Stimulated activated effector memory CD8-positive, alpha-beta T cell treated with anti-CD3 and anti-CD28 coated beads, Interleukin-12 subunit alpha, Interleukin-12 subunit beta, amount 100 ng/mL, for 72 hours (primary cell): ENCODE data around the gene P2RX6.

Experiments
- ATAC-seq: fragments of 150-1000 bp; cut with Tn5 transposase; 2 replicates; pipeline ENCODE4 v1.10.0; 2021
- DNase-seq, 2 donors: peaks; one replicate each; pipeline ENCODE4 v3.0.0; 2021 to 2022; ENCODE audit warnings: low spot score in 2 of 2
- H3K27ac Mint-ChIP-seq: one replicate; pipeline ENCODE4 v1.8.0; 2022; ENCODE audit warnings: mild to moderate bottlenecking, mixed read lengths
- H3K36me3 Mint-ChIP-seq: one replicate; pipeline ENCODE4 v1.8.0; 2022; ENCODE audit warnings: mild to moderate bottlenecking, mixed read lengths
- H3K4me1 Mint-ChIP-seq: one replicate; pipeline ENCODE4 v1.8.0; 2022; ENCODE audit warnings: mixed read lengths
- H3K4me3 Mint-ChIP-seq: one replicate; pipeline ENCODE4 v1.8.0; 2022; ENCODE audit warnings: mild to moderate bottlenecking, mixed read lengths
- H3K9me3 Mint-ChIP-seq: one replicate; pipeline ENCODE4 v1.8.0; 2022; ENCODE audit warnings: mixed read lengths

The P2RX6 gene

GRCh38 chr22:21012446-21013407 lies 2.2 kb upstream of the P2RX6 start:
- Mint-ChIP-seq H3K36me3 (no peaks in the 10 kb centered on the region), H3K4me3 (peak overlapping the region; percentile 90), H3K27ac (peak overlapping the region; percentile 90), H3K9me3 (no peaks in the 10 kb centered on the region), H3K4me1 (peaks cover 26% of the 10 kb centered on the region)
- ATAC-seq, result no peak
- no peak for DNase-seq

DNA sequence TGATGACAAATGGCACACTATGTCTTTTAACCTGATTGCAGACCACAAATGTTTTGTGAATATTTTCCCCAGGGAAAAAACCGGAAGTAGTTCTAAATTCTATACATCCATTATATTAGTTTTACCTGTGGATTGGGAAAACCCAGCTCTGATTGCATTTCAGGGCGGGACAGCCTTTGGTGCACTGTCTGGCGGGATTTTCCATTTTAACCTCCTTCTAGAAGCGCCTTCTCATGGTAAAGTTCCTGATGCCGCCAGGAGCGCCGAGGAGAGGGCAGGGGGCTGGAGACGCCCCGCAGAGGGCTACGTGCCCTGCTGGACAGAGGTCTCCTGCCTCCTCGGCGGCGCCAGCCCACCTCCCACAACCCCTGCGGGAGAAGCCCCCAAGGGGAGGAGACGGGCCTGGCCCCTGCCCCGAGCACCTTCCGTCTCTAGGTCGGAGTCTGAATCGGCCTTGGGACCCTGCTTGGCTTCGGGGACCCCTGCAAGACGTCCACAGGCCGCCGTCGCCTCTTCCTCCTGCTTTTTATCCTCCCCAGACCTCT lies 1.2 kb upstream of the P2RX6 start:
- peak overlapping the region; percentile 90 for H3K4me3 Mint-ChIP-seq
- H3K36me3 Mint-ChIP-seq, result no peaks in the 10 kb centered on the region
- H3K27ac Mint-ChIP-seq, result peak overlapping the region; percentile 90
- no peaks in the 10 kb centered on the region for H3K9me3 Mint-ChIP-seq
- peaks cover 26% of the 10 kb centered on the region for H3K4me1 Mint-ChIP-seq
- DNase-seq, result no peak
- ATAC-seq, result no peak

DNA sequence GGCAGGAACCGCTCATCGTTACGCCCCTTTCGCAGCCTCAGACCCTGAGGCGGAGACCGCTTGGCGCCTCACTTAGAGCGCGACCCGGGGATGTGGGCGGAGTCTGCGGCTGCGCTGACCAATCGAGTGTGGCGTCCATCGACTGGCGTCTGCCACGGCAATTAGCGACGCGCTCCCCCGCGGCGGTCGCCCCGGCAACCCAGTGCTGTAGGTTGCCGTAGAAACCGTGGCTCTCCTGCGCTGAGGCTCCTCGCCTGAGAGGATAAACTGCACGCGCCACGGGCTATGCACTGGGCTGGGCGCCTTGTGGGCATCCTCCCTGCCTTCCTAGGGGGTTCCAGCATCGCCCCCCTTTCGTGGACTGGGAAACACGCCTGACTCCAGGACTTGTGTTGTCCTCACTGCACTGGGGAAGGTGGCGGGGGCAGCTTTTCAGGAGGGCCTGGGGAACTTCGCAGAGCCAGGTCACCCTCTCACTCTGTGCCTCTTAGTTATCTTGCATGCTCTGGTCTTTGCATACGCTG lies 701 bp upstream of the P2RX6 start:
- DNase-seq (peak; percentile 74 to 92), ATAC-seq (peak; percentile 95)
- Mint-ChIP-seq H3K4me3 (peak overlapping the region; percentile 90), H3K9me3 (no peaks in the 10 kb centered on the region), H3K27ac (peak overlapping the region; percentile 90), H3K4me1 (peaks cover 26% of the 10 kb centered on the region), H3K36me3 (no peaks in the 10 kb centered on the region)

- Mint-ChIP-seq H3K36me3 (no peaks in the 10 kb centered on the region), H3K4me1 (peaks cover 26% of the 10 kb centered on the region), H3K27ac (peak overlapping the region; percentile 90), H3K9me3 (no peaks in the 10 kb centered on the region), H3K4me3 (peak overlapping the region; percentile 90)
- DNase-seq (no peak), ATAC-seq (no peak)
Observed at GRCh38 chr22:21015466-21016006, 571 bp downstream of the P2RX6 start.

GRCh38 chr22:21016644-21017420 lies 1.9 kb downstream of the P2RX6 start:
- H3K27ac Mint-ChIP-seq, result peak overlapping the region; percentile 78
- DNase-seq (no peak), ATAC-seq (no peak)
- no peaks in the 10 kb centered on the region for H3K9me3 Mint-ChIP-seq
- H3K36me3 Mint-ChIP-seq, result no peaks in the 10 kb centered on the region
- H3K4me1 Mint-ChIP-seq, result peaks cover 26% of the 10 kb centered on the region
- H3K4me3 Mint-ChIP-seq, result no peak overlapping the region

- Mint-ChIP-seq H3K9me3 (no peaks in the 10 kb centered on the region), H3K4me1 (peaks cover 26% of the 10 kb centered on the region), H3K36me3 (no peaks in the 10 kb centered on the region), H3K4me3 (no peak overlapping the region), H3K27ac (peak overlapping the region; percentile 78)
- ATAC-seq (no peak), DNase-seq (no peak)
Observed at GRCh38 chr22:21018314-21018713, 3.3 kb downstream of the P2RX6 start.

DNA sequence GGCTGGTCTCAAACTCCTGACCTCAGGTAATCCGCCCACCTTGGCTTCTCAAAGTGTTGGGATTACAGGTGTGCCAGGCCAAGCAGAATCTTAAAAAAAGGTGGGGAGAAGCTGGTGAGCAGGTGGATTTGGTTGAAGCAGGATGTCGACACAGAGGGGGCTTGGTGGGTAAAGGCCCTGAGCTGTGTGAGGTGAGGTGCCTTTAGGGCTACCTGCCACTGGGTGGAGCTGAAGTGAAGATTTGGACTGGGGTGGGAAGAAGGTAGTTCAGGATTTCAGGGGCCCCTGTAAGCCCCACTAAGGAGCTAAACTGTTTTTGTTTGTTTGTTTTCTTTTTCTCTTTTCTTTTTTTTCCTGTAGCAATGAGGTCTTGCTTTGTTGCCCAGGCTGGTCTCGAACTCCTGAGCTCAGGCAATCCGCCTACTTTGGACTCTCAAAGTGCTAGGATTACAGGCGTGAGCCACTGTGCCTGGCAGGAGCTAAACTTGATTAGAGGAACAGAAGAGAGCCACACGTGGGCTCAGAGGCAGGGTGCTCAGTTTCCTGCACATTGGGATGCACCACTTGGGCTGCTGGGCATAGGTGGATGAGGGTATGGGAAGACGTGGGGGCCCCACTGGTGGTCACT lies 6.0 kb downstream of the P2RX6 start:
- Mint-ChIP-seq H3K4me3 (no peak overlapping the region), H3K36me3 (no peaks in the 10 kb centered on the region), H3K9me3 (no peaks in the 10 kb centered on the region), H3K4me1 (peaks cover 19% of the 10 kb centered on the region), H3K27ac (no peak overlapping the region)
- ATAC-seq (peak; percentile 53), DNase-seq (no peak)

GRCh38 chr22:21022507-21022906 lies 7.5 kb downstream of the P2RX6 start:
- no peak overlapping the region for H3K27ac Mint-ChIP-seq
- ATAC-seq, result no peak
- H3K9me3 Mint-ChIP-seq, result no peaks in the 10 kb centered on the region

DNA sequence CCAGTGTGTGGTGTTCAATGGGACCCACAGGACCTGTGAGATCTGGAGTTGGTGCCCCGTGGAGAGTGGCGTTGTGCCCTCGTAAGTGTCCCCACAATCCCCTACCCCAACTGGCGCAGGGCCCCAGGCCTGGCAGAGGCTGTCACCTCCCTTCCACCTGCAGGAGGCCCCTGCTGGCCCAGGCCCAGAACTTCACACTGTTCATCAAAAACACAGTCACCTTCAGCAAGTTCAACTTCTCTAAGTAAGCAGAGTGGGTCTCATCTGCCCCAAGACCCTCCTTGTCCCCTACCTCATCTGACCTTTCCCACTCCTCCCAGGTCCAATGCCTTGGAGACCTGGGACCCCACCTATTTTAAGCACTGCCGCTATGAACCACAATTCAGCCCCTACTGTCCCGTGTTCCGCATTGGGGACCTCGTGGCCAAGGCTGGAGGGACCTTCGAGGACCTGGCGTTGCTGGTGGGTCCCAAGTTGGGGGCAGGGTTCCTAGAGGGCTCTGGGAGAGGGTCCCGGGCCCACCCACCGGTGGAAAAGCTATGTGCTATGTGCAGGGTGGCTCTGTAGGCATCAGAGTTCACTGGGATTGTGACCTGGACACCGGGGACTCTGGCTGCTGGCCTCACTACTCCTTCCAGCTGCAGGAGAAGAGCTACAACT lies 8.1 kb downstream of the P2RX6 start:
- ATAC-seq, result no peak
- Mint-ChIP-seq H3K4me1 (peaks cover 12% of the 10 kb centered on the region), H3K9me3 (no peaks in the 10 kb centered on the region), H3K4me3 (no peak overlapping the region), H3K27ac (no peak overlapping the region), H3K36me3 (no peaks in the 10 kb centered on the region)
- no peak for DNase-seq

More at GRCh38 chr22:21022507-21022906, 7.5 kb downstream of the P2RX6 start:
- Mint-ChIP-seq H3K4me3 (no peak overlapping the region), H3K4me1 (peaks cover 12% of the 10 kb centered on the region), H3K36me3 (no peaks in the 10 kb centered on the region)
- no peak for DNase-seq

DNA sequence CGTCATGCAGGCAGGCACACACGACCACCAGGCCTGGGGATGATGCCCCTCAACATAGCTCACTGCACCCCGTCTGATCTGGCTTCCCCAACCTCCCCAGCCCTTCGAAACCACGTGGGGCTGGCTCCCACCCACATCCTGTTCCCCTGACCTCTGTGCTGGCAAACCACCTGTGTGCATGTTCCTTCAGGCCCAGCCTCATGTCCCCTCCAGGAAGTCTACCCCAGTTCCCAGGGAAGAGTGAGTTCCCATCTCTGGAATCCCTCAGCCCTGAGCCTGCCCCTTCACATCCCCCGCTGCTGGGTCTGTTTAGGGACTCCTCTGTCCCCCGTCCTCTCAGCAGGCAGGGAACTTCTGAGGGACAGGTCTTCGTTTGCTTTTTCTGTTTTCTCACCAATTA lies 10.3 kb downstream of the P2RX6 start:
- peak; percentile 60 for ATAC-seq
- no peaks in the 10 kb centered on the region for H3K36me3 Mint-ChIP-seq
- no peaks in the 10 kb centered on the region for H3K9me3 Mint-ChIP-seq
- peaks cover 16% of the 10 kb centered on the region for H3K4me1 Mint-ChIP-seq
- H3K4me3 Mint-ChIP-seq, result peak overlapping the region; percentile 15
- H3K27ac Mint-ChIP-seq, result peak overlapping the region; percentile 81
- no peak for DNase-seq

DNA sequence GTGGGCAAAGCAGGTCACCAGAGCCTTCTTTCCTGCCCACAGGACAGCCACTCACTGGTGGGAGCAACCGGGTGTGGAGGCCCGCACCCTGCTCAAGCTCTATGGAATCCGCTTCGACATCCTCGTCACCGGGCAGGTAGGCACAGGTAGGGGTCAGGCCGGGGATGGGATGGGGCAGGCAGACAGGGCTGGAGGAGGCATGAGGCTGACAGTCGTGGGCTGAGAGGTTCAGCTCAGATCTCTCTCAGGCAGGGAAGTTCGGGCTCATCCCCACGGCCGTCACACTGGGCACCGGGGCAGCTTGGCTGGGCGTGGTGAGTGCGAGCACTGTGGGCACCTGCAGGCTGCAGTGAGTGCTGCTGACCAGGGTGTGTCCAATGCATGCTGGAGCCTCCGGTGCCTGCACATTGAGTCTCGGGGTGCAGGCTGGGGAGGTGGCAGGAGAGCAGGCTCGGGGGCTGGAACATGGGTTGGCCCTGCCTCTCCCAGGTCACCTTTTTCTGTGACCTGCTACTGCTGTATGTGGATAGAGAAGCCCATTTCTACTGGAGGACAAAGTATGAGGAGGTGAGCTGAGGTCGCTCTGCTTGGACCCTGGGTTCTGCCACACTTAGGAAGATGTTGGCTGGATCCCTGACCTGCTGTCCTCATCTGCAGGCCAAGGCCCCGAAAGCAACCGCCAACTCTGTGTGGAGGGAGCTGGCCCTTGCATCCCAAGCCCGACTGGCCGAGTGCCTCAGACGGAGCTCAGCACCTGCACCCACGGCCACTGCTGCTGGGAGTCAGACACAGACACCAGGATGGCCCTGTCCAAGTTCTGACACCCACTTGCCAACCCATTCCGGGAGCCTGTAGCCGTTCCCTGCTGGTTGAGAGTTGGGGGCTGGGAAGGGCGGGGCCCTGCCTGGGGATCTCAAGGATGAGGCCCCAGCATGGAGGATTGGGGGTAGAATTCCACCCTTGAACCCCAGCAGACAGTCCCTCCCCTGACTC lies 11.1 kb downstream of the P2RX6 start:
- Mint-ChIP-seq H3K27ac (peak overlapping the region; percentile 81), H3K4me3 (peak overlapping the region; percentile 15), H3K4me1 (peaks cover 16% of the 10 kb centered on the region), H3K36me3 (no peaks in the 10 kb centered on the region), H3K9me3 (no peaks in the 10 kb centered on the region)
- DNase-seq, result no peak
- ATAC-seq, result no peak

GRCh38 chr22:21026783-21027692 lies 12.1 kb downstream of the P2RX6 start:
- DNase-seq (no peak), ATAC-seq (no peak)

More at GRCh38 chr22:21026783-21027692, 12.1 kb downstream of the P2RX6 start:
- H3K36me3 Mint-ChIP-seq, result no peaks in the 10 kb centered on the region
- H3K9me3 Mint-ChIP-seq, result no peaks in the 10 kb centered on the region
- H3K27ac Mint-ChIP-seq, result no peak overlapping the region
- H3K4me1 Mint-ChIP-seq, result peaks cover 16% of the 10 kb centered on the region
- no peak overlapping the region for H3K4me3 Mint-ChIP-seq
